Islet of Langerhans (tissue), 1 donor: ENCODE data around the gene CBFA2T3.

ENCODE experiments used
- FAIRE-seq: peaks from one replicate; lab custom pipeline; 2011; peaks lifted over from hg19 to GRCh38; lab: Jason Lieb, UNC

CBFA2T3 gene

GRCh38 chr16:88888057-88888456 lies 89.0 kb downstream of the CBFA2T3 start:
- no peak for FAIRE-seq

- no peak for FAIRE-seq
These were observed 90.0 kb downstream of the CBFA2T3 start for GRCh38 chr16:88886845-88887521.

GRCh38 chr16:88886420-88886844 lies 90.6 kb downstream of the CBFA2T3 start:
- no peak for FAIRE-seq

- FAIRE-seq, result no peak
These were observed 91.2 kb downstream of the CBFA2T3 start for GRCh38 chr16:88885693-88886280.

GRCh38 chr16:88884569-88885271 lies 92.3 kb downstream of the CBFA2T3 start:
- no peak for FAIRE-seq

- FAIRE-seq, result no peak
These were observed 93.1 kb downstream of the CBFA2T3 start for GRCh38 chr16:88883946-88884345.

GRCh38 chr16:88883117-88883895 lies 93.7 kb downstream of the CBFA2T3 start:
- no peak for FAIRE-seq

- FAIRE-seq, result no peak
These were observed 94.5 kb downstream of the CBFA2T3 start for GRCh38 chr16:88882358-88883030.

- no peak for FAIRE-seq
These were observed 95.2 kb downstream of the CBFA2T3 start for GRCh38 chr16:88881675-88882357.

GRCh38 chr16:88881007-88881615 lies 95.9 kb downstream of the CBFA2T3 start:
- FAIRE-seq, result no peak

- FAIRE-seq, result no peak
These were observed 96.6 kb downstream of the CBFA2T3 start for GRCh38 chr16:88880226-88881006.

GRCh38 chr16:88879788-88880055 lies 97.3 kb downstream of the CBFA2T3 start:
- no peak for FAIRE-seq

- FAIRE-seq, result no peak
These were observed 97.8 kb downstream of the CBFA2T3 start for GRCh38 chr16:88878967-88879787.

- FAIRE-seq, result no peak
These were observed 98.7 kb downstream of the CBFA2T3 start for GRCh38 chr16:88878356-88878755.

GRCh38 chr16:88877564-88878289 lies 99.3 kb downstream of the CBFA2T3 start:
- FAIRE-seq, result no peak

GRCh38 chr16:88876942-88877526 lies 100.0 kb downstream of the CBFA2T3 start:
- FAIRE-seq, result no peak

GRCh38 chr16:88875703-88876234 lies 101.2 kb downstream of the CBFA2T3 start:
- no peak for FAIRE-seq

- no peak for FAIRE-seq
These were observed 101.9 kb downstream of the CBFA2T3 start for GRCh38 chr16:88874938-88875599.
